ENCODE measurements around the gene CLASP1. TPM values are rescaled to one million over a fixed set of nuclear protein-coding genes. Genes with fewer than 3 reads are reported as not detected.

The CLASP1 gene
- total RNA-seq, 1 experiment from 2014 or later: 49.2 TPM

- Histone ChIP-seq H3K27ac (ENCODE audit: low read length) (no peak overlapping the region), H3K4me3 (ENCODE audit: low read depth in 2 of 2, low read length in 2 of 2) (no peak overlapping the region), H3K4me1 (ENCODE audit: control insufficient read depth, insufficient read depth, low read length) (no peaks in the 10 kb centered on the region), H3K27me3 (ENCODE audit: control insufficient read depth, insufficient read depth, low read length) (no peaks in the 10 kb centered on the region), H3K36me3 (ENCODE audit: control insufficient read depth, insufficient read depth, low read length) (no peaks in the 10 kb centered on the region), H3K9me3 (ENCODE audit: control insufficient read depth, insufficient read depth, low read depth, low read length) (no peaks in the 10 kb centered on the region)
- ChIA-PET CTCF (no interaction called here), POLR2A (no interaction called here)
- in situ Hi-C loops (cut with HindIII; ENCODE audit: low pct_unique_long_range_greater_than_20kb, low sequenced_read_pairs): no loop called here
- TF ChIP-seq POLR2AphosphoS5 (IDR thresholded peaks at IDR 0.05; ENCODE audit: low read depth, low read length) (no peak), CTCF (IDR thresholded peaks at IDR 0.05) (no peak), REST (IDR thresholded peaks at IDR 0.05; ENCODE audit: insufficient read depth in 1 of 2, low read depth in 2 of 2, low read length in 1 of 2) (no peak), TCF7L2 (IDR thresholded peaks at IDR 0.05; ENCODE audit: low read depth, low read length) (no peak), SIN3A (IDR thresholded peaks at IDR 0.05; ENCODE audit: borderline replicate concordance, insufficient read depth, low read depth, low read length) (no peak)
- intact Hi-C loops (cut with micrococcal nuclease; ENCODE audit: unreplicated experiment): no loop called here
- ATAC-seq: no peak
- no peak for DNase-seq (ENCODE audit: low read depth, low spot score)
- no TSS peak for BruUV-seq (replicated peaks)
Measured at GRCh38 chr2:121588357-121588756, 60.9 kb downstream of the CLASP1 start.

- POLR2A ChIA-PET: no interaction called here
Measured at GRCh38 chr2:121587131-121587530, 62.1 kb downstream of the CLASP1 start.

More at GRCh38 chr2:121587131-121587530, 62.1 kb downstream of the CLASP1 start:
- DNase-seq (ENCODE audit: low read depth, low spot score) (no peak), ATAC-seq (no peak)
- in situ Hi-C loops (cut with HindIII; ENCODE audit: low pct_unique_long_range_greater_than_20kb, low sequenced_read_pairs): no loop called here
- Histone ChIP-seq H3K4me3 (ENCODE audit: low read depth in 2 of 2, low read length in 2 of 2) (no peak overlapping the region), H3K27me3 (ENCODE audit: control insufficient read depth, insufficient read depth, low read length) (no peaks in the 10 kb centered on the region), H3K4me1 (ENCODE audit: control insufficient read depth, insufficient read depth, low read length) (no peaks in the 10 kb centered on the region), H3K9me3 (ENCODE audit: control insufficient read depth, insufficient read depth, low read depth, low read length) (no peaks in the 10 kb centered on the region), H3K27ac (ENCODE audit: low read length) (no peak overlapping the region), H3K36me3 (ENCODE audit: control insufficient read depth, insufficient read depth, low read length) (no peaks in the 10 kb centered on the region)
- intact Hi-C loops (cut with micrococcal nuclease; ENCODE audit: unreplicated experiment): no loop called here
- BruUV-seq (replicated peaks): no TSS peak
- no peak for TF ChIP-seq POLR2AphosphoS5 (IDR thresholded peaks at IDR 0.05; ENCODE audit: low read depth, low read length)
- TF ChIP-seq REST (IDR thresholded peaks at IDR 0.05; ENCODE audit: insufficient read depth in 1 of 2, low read depth in 2 of 2, low read length in 1 of 2): no peak
- TF ChIP-seq SIN3A (IDR thresholded peaks at IDR 0.05; ENCODE audit: borderline replicate concordance, insufficient read depth, low read depth, low read length): no peak
- TF ChIP-seq TCF7L2 (IDR thresholded peaks at IDR 0.05; ENCODE audit: low read depth, low read length): no peak
- no peak for TF ChIP-seq CTCF (IDR thresholded peaks at IDR 0.05)
- CTCF ChIA-PET: interaction anchor here (0.6 kb wide), 1 partner anchor 29 kb away, joined by 7 read pairs; no protein-coding TSS in a partner anchor
